ENCODE results near the gene UBA6. TPM values are rescaled to one million over a fixed set of nuclear protein-coding genes. Genes with fewer than 3 reads are reported as not detected.

Gene UBA6
- total RNA-seq, 1 experiment from 2014 or later = 72.2 TPM

GRCh38 chr4:67565284-67565683 is 135.7 kb downstream of the UBA6 start:
- Histone ChIP-seq H3T11ph (ENCODE audit: low read length) (no peak overlapping the region), H3K56ac (ENCODE audit: insufficient read length, low read depth, low read length) (no peak overlapping the region)

More at GRCh38 chr4:67565284-67565683, 135.7 kb downstream of the UBA6 start:
- Histone ChIP-seq H2BK120ac (ENCODE audit: low read depth, low read length, poor library complexity, severe bottlenecking) (no peak overlapping the region), H3K23ac (ENCODE audit: insufficient read length, low read depth, low read length) (no peak overlapping the region), H3K18ac (ENCODE audit: insufficient read length, low read depth, low read length) (no peak overlapping the region), H2BK15ac (ENCODE audit: low read depth, low read length) (no peak overlapping the region), H4K20me1 (ENCODE audit: control insufficient read depth, insufficient read depth, insufficient read length) (no peaks in the 10 kb centered on the region), H2BK12ac (ENCODE audit: insufficient read length, low read depth, low read length) (no peak overlapping the region), H3K4ac (ENCODE audit: low read depth, low read length) (no peak overlapping the region), H3K4me2 (ENCODE audit: insufficient read depth, insufficient read length, low read length) (no peak overlapping the region), H3K27me3 (ENCODE audit: insufficient read depth, low read length) (no peaks in the 10 kb centered on the region), H2BK20ac (ENCODE audit: low read depth, low read length, poor library complexity, severe bottlenecking) (no peak overlapping the region), H3K4me1 (ENCODE audit: insufficient read depth, low read length) (no peaks in the 10 kb centered on the region), H3K79me1 (ENCODE audit: insufficient read depth, low read depth, low read length, poor library complexity, severe bottlenecking) (no peaks in the 10 kb centered on the region), H2AFZ (ENCODE audit: low read length) (no peak overlapping the region), H4K8ac (replicated peaks; ENCODE audit: insufficient read length, low read depth, low read length) (no peak overlapping the region), H2BK5ac (ENCODE audit: insufficient read length, low read length) (no peak overlapping the region), H3K14ac (ENCODE audit: insufficient read depth, low read length) (no peak overlapping the region), H4K91ac (ENCODE audit: insufficient read length, low read depth, low read length) (no peak overlapping the region), H3K27ac (ENCODE audit: insufficient read length, low read depth, low read length) (no peak overlapping the region), H3K23me2 (ENCODE audit: insufficient read length, low read depth, low read length, poor library complexity, severe bottlenecking) (no peaks in the 10 kb centered on the region), H4K5ac (ENCODE audit: insufficient read length, low read depth, low read length) (no peak overlapping the region), H3K9ac (ENCODE audit: extremely low read depth, insufficient read length, low read length) (no peak overlapping the region), H3K79me2 (ENCODE audit: insufficient read depth, low read length) (no peaks in the 10 kb centered on the region), H3K9me3 (ENCODE audit: control insufficient read depth, low read depth, low read length) (no peaks in the 10 kb centered on the region), H2AK5ac (ENCODE audit: insufficient read length, low read length) (no peak overlapping the region)
- TF ChIP-seq CTCF (conservative IDR thresholded peaks at IDR 0.05) = no peak
- Mint-ChIP-seq H3K9me3 (no peaks in the 10 kb centered on the region), H3K4me3 (no peak overlapping the region), H3K27me3 (ENCODE audit: low read depth) (no peaks in the 10 kb centered on the region), H3K4me1 (no peaks in the 10 kb centered on the region), H3K27ac (no peak overlapping the region), H3K36me3 (ENCODE audit: insufficient read depth in 1 of 3, low read depth in 3 of 3) (no peaks in the 10 kb centered on the region)
- no peak for DNase-seq

Other genes with a start within 250 kb of the UBA6 start
- gene CENPC, start 155.7 kb downstream of the UBA6 start, total RNA-seq (2021) = 18.2 and 18.8 TPM in 2 replicates
- gene STAP1, start 142.4 kb downstream of the UBA6 start, total RNA-seq (2021) = not detected in 2 replicates
- not detected in 2 replicates for gene GNRHR, start 53.2 kb upstream of the UBA6 start, total RNA-seq (2021)
- gene TMPRSS11D, start 182.8 kb upstream of the UBA6 start, total RNA-seq (2021) = not detected in 2 replicates

Data from H9 (cell line).